ENCODE results near the gene AZIN2.
"Not testable (repeated sequence)": the region's sequence is repeated elsewhere in the genome, so short reads cannot be mapped to it uniquely, and the experiment has no call there.

AZIN2 gene

GRCh38 chr1:33080885-33081553 is at the start of gene AZIN2:
Gene AZIN2 (plus strand): TSS chr1:33081153. CDS start chr1:33082250, 1,097 bp downstream.
- peak; percentile 92 for DNase-seq

DNA sequence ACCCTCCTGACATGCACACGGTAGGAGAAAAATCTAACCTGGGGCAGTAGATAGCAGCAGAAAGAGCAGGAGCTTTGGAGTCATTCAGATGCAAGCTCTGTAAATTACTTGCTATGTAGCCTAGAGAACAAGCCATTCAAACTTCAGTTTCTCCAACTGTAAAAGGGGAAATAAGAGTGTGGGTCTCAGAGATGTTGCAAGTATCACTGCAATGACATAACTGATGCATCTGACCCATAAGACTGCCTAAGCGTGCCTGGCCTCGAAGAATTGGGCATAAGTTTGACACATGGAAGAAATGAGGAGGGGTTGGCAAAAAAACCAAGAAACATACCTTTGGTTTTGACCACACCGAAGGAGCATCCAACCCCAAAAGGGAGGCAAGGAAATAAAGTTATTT is 49.4 kb upstream of the AZIN2 start:
- DNase-seq, result no peak

DNA sequence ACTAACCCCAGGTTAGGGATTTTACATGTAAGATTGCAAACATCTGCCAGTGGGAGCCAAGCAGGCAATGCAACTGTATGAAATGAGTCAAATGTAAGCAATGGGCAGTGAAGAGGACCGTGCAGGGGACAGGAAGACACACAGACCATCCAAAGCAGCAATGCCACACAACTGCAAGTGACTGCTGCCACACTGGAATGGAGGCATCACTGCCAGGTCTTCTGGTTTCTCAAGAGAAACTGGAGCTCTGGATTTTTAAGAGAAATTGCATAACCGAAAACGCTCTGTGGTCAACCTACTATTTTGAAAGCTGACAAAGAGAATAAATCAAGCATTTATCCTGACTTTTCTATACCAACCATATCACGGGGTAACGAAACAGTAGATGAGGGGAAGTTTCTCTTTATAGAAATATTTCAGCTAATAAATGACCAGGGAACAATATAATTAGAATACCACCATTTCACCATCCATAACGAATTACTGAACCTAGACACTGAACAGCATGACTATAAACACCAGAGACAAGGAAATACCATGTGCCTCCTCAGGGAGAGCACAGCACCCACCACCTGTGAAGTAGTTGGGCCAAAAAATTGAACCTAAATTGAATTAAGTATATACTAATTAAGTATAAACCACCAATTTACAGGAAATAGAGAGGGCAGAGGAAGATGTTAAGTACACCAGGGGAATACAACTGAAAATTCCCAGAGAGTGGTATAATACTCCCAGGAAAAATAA is 48.7 kb upstream of the AZIN2 start:
- no peak for DNase-seq

DNA sequence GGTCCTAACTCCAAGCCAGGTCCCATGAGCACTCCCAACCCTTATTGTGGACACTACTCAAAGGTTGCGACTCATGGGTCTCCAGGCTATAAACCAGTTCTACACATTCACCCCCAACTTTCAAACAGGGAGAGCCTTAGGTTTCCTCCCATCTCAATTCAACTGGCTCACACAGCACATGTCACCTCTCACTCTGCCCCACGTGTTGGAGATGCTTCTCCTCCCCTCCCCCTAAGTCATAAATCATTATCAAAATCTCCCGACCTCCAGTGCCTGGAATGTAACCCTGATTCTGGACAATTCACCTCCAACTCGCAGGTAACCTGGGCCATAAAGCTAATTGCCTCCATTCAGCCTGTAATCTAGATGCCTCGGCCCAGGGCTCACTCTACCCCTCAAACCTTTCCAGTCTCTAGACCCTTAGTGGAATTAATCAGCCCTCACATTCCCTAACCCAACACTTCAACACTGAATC is 44.9 kb upstream of the AZIN2 start:
- DNase-seq, result peak; percentile 65

GRCh38 chr1:33036526-33037503 is 44.1 kb upstream of the AZIN2 start, which contains the start of gene AK2:
Gene AK2 (minus strand): TSS chr1:33036883. CDS start chr1:33036828, 55 bp downstream.
- peak; percentile 99 for DNase-seq

DNA sequence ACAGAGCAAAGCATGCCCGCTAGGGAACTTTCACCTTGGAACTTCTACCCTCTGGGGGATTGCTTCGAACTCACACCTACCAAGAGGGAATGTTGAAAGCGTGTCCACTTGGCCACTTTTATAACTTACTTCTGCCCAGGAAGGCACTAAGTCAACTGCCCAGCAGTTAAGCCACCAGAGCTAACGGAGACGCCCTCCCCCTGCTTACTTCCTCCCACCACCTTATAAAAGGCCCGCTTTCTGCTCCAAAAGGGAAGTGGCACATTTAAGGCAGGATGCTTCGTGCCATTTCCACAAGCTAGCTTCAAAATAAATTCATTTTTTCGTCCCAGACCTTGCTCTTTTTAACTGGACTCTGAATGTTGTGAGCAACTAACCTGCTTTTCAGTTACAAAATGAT is 41.1 kb upstream of the AZIN2 start:
- DNase-seq, result no peak

DNA sequence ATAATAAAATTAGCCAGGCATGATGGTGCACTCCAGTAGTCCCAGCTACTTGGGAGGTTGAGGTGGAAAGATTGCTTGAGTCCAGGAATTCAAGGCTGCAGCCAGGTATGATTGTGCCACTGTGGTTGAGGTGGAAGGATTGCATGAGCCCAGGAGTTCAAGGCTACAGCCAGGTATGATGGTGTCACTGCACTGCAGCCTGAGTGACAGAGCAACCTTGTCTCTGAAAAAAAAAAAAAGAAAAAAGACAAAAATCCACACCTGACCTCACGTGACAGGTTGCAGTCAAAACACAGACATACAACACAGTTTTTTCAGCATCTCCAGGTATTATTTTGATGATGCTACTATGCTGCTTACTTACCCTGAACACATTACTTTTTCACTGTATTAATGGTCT is 39.9 kb upstream of the AZIN2 start:
- no peak for DNase-seq

- DNase-seq, result no peak
Observed at GRCh38 chr1:33042831-33043230, 38.1 kb upstream of the AZIN2 start.

GRCh38 chr1:33043267-33044092 is 37.5 kb upstream of the AZIN2 start:
- DNase-seq, result no peak

- no peak for DNase-seq
Observed at GRCh38 chr1:33045246-33045645, 35.7 kb upstream of the AZIN2 start.

DNA sequence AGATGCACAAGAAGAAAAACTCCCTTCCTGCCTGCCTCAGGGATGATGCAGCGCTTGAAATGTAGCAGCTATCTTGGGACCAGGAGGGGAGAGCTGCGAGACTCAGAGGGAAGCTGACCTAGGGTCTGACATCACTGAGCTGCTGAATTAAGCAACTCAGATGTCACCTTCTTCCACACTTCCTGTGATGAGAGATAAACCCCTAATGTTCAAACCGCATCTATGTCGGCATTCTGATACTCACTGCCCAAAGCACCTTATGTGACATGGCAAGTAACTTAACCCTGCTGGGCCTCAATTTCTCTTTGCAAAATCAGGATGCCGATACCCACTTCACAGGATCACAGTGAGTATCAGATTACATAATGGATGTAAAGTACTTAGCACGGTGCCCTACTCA is 35.1 kb upstream of the AZIN2 start:
- peak; percentile 23 for DNase-seq

GRCh38 chr1:33046234-33046633 is 34.7 kb upstream of the AZIN2 start:
- DNase-seq, result not testable (repeated sequence)

DNA sequence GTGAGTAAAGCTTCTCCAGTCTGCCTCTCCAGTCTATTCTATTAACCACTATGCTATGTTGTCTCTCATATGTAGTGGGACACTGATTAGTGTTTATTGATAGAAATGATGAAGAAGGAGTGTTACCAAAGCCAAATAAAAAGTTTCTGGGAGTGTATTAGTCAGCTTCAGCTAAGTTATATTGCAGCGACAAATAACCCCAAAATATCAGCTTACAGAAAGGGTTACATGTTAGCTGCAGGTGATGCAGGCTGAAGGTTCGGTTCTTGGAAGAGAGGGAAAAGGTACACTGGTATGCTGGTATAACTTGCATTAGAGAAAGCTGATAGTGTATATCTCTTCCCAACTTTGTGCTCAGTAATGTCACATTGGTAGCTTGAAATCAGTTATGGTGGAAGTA is 33.7 kb upstream of the AZIN2 start:
- DNase-seq, result no peak

GRCh38 chr1:33047839-33048305 is 33.1 kb upstream of the AZIN2 start:
- no peak for DNase-seq

DNA sequence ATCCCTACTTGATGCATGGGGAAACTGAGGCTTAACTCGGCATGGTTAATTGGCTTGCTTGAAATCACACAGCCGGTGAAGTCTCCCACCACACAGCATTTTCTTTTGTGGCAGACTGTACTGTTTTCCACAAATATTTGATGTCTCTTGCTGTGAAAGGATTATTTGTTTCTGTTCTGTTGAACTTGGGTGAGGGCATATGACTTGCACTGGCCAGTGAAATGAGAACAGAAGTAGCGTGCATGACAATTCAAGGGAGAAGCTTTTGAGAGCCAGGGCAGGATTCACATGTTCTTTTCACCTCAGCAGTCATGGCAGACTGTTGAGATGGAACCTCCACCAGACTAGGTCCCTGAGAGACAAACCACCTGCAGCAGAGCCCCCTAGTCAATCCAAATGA is 32.5 kb upstream of the AZIN2 start:
- DNase-seq, result no peak

GRCh38 chr1:33049371-33049770 is 31.6 kb upstream of the AZIN2 start:
- DNase-seq, result no peak

GRCh38 chr1:33050221-33051076 is 30.5 kb upstream of the AZIN2 start:
- DNase-seq, result no peak

- DNase-seq, result peak; percentile 82
Observed at GRCh38 chr1:33055210-33056008, 25.5 kb upstream of the AZIN2 start.

GRCh38 chr1:33056426-33056825 is 24.5 kb upstream of the AZIN2 start:
- no peak for DNase-seq

GRCh38 chr1:33057095-33057494 is 23.9 kb upstream of the AZIN2 start:
- no peak for DNase-seq
